ENCODE measurements around the gene TOMM40L.

TOMM40L gene

GRCh38 chr1:161219078-161219892 is 6.6 kb upstream of the TOMM40L start:
- TF ChIP-seq FOXP2 (optimal IDR thresholded peaks at IDR 0.05; ENCODE audit: borderline replicate concordance, extremely low read depth, extremely low read length, insufficient read depth) (no peak), POLR2AphosphoS5 (IDR thresholded peaks at IDR 0.05; ENCODE audit: low read depth, low read length) (no peak), TAF1 (IDR thresholded peaks at IDR 0.05; ENCODE audit: borderline replicate concordance, insufficient read depth, low read length) (no peak), SIN3A (IDR thresholded peaks at IDR 0.05; ENCODE audit: borderline replicate concordance, insufficient read depth, low read length) (no peak), REST (IDR thresholded peaks at IDR 0.05; ENCODE audit: insufficient read depth in 1 of 2, low read depth in 2 of 2, low read length in 2 of 2) (no peak)

DNA sequence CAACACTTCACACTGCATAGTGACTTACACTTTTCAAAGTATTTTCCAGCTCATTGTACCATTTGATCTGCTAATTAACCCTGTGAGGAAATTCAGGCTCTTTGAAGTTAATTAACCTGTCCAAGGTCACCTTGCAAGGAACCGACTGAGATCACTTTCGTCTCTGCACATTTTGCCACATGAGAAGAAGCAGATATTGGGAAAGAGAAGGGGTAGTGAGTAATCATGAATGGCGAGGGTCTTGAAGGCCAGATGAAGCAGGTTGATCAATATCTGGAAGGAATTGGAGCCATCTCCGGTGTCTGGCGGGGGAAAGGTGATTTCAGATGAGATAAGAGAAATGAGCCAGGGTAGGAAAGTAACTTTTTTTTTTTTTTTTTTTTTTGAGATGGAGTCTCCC is 5.9 kb upstream of the TOMM40L start:
- TF ChIP-seq FOXP2 (optimal IDR thresholded peaks at IDR 0.05; ENCODE audit: borderline replicate concordance, extremely low read depth, extremely low read length, insufficient read depth) = no peak
- no peak for TF ChIP-seq POLR2AphosphoS5 (IDR thresholded peaks at IDR 0.05; ENCODE audit: low read depth, low read length)
- no peak for TF ChIP-seq REST (IDR thresholded peaks at IDR 0.05; ENCODE audit: insufficient read depth in 1 of 2, low read depth in 2 of 2, low read length in 2 of 2)
- no peak for TF ChIP-seq TAF1 (IDR thresholded peaks at IDR 0.05; ENCODE audit: borderline replicate concordance, insufficient read depth, low read length)
- TF ChIP-seq SIN3A (IDR thresholded peaks at IDR 0.05; ENCODE audit: borderline replicate concordance, insufficient read depth, low read length) = no peak

- TF ChIP-seq REST (IDR thresholded peaks at IDR 0.05; ENCODE audit: insufficient read depth in 1 of 2, low read depth in 2 of 2, low read length in 2 of 2) = no peak
- TF ChIP-seq POLR2AphosphoS5 (IDR thresholded peaks at IDR 0.05; ENCODE audit: low read depth, low read length) = no peak
Measured at GRCh38 chr1:161222175-161223019, 3.5 kb upstream of the TOMM40L start.

GRCh38 chr1:161223805-161224694 is 1.8 kb upstream of the TOMM40L start:
- TF ChIP-seq SIN3A (IDR thresholded peaks at IDR 0.05; ENCODE audit: borderline replicate concordance, insufficient read depth, low read length) = no peak
- TF ChIP-seq TAF1 (IDR thresholded peaks at IDR 0.05; ENCODE audit: borderline replicate concordance, insufficient read depth, low read length) = no peak
- TF ChIP-seq FOXP2 (optimal IDR thresholded peaks at IDR 0.05; ENCODE audit: borderline replicate concordance, extremely low read depth, extremely low read length, insufficient read depth) = no peak
- no peak for TF ChIP-seq POLR2AphosphoS5 (IDR thresholded peaks at IDR 0.05; ENCODE audit: low read depth, low read length)
- TF ChIP-seq REST (IDR thresholded peaks at IDR 0.05; ENCODE audit: insufficient read depth in 1 of 2, low read depth in 2 of 2, low read length in 2 of 2) = no peak
